Measurements from ENCODE around the gene PDE3B. TPM values are rescaled to one million over a fixed set of nuclear protein-coding genes. Genes with fewer than 3 reads are reported as not detected.

PDE3B gene
- total and polyA plus RNA-seq, 9 of the 15 experiments (the other 6 are each of a cell fraction or from before 2014, with no cell fraction given): 2.3 to 22.5 (median 12.2) TPM

- TF ChIP-seq ZNF407 (IDR thresholded peaks at IDR 0.05; ENCODE audit: low read depth) (no peak), PRPF4 (IDR thresholded peaks at IDR 0.05; ENCODE audit: insufficient read depth, low read depth, low read length, poor library complexity, severe bottlenecking) (no peak), NFIC (IDR thresholded peaks at IDR 0.05) (no peak), TAF15 (IDR thresholded peaks at IDR 0.05; ENCODE audit: low read depth, low read length) (no peak), TSC22D4 (tag; IDR thresholded peaks at IDR 0.05) (no peak), NFATC3 (IDR thresholded peaks at IDR 0.05) (no peak), PHF20 (IDR thresholded peaks at IDR 0.05; ENCODE audit: partially characterized antibody) (no peak), PYGO2 (tag; IDR thresholded peaks at IDR 0.05) (no peak), ZKSCAN3 (CRISPR knock-in tag; IDR thresholded peaks at IDR 0.05) (no peak), TOE1 (IDR thresholded peaks at IDR 0.05; ENCODE audit: borderline replicate concordance) (no peak), TOE1 (CRISPR knock-in tag; IDR thresholded peaks at IDR 0.05; ENCODE audit: borderline replicate concordance, low read depth) (no peak), ZNF668 (CRISPR knock-in tag; IDR thresholded peaks at IDR 0.05) (peak; percentile 63), U2AF1 (optimal IDR thresholded peaks at IDR 0.05; ENCODE audit: low read depth, low read length) (no peak), BRD9 (IDR thresholded peaks at IDR 0.05; ENCODE audit: low read depth, partially characterized antibody) (peak; percentile 72), TEAD1 (CRISPR knock-in tag; IDR thresholded peaks at IDR 0.05) (no peak), PHB (CRISPR knock-in tag; IDR thresholded peaks at IDR 0.05) (no peak)
- TF ChIP-seq, protein P1, sequence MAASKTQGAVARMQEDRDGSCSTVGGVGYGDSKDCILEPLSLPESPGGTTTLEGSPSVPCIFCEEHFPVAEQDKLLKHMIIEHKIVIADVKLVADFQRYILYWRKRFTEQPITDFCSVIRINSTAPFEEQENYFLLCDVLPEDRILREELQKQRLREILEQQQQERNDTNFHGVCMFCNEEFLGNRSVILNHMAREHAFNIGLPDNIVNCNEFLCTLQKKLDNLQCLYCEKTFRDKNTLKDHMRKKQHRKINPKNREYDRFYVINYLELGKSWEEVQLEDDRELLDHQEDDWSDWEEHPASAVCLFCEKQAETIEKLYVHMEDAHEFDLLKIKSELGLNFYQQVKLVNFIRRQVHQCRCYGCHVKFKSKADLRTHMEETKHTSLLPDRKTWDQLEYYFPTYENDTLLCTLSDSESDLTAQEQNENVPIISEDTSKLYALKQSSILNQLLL (CRISPR knock-in tag; IDR thresholded peaks at IDR 0.05; ENCODE audit: borderline replicate concordance): no peak
Measured at GRCh38 chr11:14852571-14853177, 209.1 kb downstream of the PDE3B start (continued).

Data from K562 (cell line).